ENCODE results near the gene ARMC3.
"Not testable (repeated sequence)": the region's sequence is repeated elsewhere in the genome, so short reads cannot be mapped to it uniquely, and the experiment has no call there.

ARMC3 gene

DNA sequence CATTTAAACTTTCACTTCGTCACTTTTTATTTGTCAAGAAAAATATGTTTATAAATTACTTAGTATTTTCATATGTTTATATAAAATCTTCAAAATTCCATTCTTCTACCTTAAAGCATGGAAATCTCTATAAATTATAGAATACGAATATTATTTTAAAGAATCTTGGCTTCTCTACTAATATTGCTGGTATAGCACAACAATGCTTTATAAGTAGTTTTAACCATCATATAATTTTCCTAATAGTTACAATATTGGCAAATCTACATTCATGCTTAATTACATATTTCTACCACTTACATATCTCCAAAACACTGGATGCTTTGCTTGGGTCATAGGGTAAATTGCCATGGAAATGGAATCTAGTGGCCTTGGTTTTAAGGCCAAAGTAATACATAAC, 21.1 kb upstream of the ARMC3 start:
- in situ Hi-C loops (cut with HindIII; ENCODE audit: low pct_ligation_motif_present, low sequenced_read_pairs): no loop called here
- no peak overlapping the region for H3K27ac ChIP-seq
- H3K27me3 ChIP-seq (replicated peaks): no peaks in the 10 kb centered on the region
- no peak for DNase-seq
- TF ChIP-seq, protein P1, sequence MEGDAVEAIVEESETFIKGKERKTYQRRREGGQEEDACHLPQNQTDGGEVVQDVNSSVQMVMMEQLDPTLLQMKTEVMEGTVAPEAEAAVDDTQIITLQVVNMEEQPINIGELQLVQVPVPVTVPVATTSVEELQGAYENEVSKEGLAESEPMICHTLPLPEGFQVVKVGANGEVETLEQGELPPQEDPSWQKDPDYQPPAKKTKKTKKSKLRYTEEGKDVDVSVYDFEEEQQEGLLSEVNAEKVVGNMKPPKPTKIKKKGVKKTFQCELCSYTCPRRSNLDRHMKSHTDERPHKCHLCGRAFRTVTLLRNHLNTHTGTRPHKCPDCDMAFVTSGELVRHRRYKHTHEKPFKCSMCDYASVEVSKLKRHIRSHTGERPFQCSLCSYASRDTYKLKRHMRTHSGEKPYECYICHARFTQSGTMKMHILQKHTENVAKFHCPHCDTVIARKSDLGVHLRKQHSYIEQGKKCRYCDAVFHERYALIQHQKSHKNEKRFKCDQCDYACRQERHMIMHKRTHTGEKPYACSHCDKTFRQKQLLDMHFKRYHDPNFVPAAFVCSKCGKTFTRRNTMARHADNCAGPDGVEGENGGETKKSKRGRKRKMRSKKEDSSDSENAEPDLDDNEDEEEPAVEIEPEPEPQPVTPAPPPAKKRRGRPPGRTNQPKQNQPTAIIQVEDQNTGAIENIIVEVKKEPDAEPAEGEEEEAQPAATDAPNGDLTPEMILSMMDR (IDR thresholded peaks at IDR 0.05; ENCODE audit: low read depth, low read length, missing control alignments): no peak
- H3K4me3 ChIP-seq (ENCODE audit: low read depth, low read length): no peak overlapping the region
- no peaks in the 10 kb centered on the region for H3K36me3 ChIP-seq (replicated peaks)

DNA sequence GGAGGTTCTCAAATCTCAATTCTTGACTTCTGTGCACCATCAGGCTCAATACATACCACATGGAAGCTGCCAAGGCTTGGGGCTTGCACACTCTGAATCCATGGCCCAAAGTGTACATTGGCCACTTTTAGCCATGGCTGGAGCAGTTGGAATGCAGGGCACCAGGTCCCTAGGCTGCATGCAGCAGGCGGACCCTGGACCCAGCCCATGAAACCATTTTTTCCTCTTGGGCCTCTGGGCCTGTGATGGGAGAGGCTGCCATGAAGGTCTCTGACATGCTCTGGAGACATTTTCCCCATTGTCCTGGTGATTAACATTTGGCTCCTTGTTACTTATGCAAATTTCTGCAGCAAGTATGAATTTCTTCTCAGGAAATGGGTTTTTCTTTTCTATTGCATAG, 19.0 kb upstream of the ARMC3 start:
- TF ChIP-seq, protein P1 (IDR thresholded peaks at IDR 0.05; ENCODE audit: low read depth, low read length, missing control alignments): no peak
- no peak overlapping the region for H3K4me3 ChIP-seq (ENCODE audit: low read depth, low read length)
- no peaks in the 10 kb centered on the region for H3K27me3 ChIP-seq (replicated peaks)
- in situ Hi-C loops (cut with HindIII; ENCODE audit: low pct_ligation_motif_present, low sequenced_read_pairs): no loop called here
- no peaks in the 10 kb centered on the region for H3K36me3 ChIP-seq (replicated peaks)
- no peak for DNase-seq
- no peak overlapping the region for H3K27ac ChIP-seq

DNA sequence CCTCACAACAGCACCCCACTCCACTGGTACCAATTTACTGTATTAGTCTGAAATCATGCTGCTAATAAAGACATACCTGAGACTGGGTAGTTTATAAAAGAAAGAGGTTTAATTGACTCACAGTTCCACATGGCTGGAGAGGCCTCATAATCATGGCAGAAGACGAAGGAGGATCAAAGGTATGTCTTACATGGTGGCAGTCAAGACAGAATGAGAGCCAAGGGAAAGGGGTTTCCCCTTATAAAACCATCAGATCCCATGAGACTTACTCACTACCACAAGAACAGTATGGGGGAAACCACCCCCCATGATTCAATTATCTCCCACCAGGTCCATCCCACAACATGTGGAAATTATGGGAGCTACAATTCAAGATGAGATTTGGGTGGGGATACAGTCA, 18.2 kb upstream of the ARMC3 start:
- in situ Hi-C loops (cut with HindIII; ENCODE audit: low pct_ligation_motif_present, low sequenced_read_pairs); H3K27ac ChIP-seq; H3K36me3 ChIP-seq (replicated peaks); H3K27me3 ChIP-seq (replicated peaks); H3K4me3 ChIP-seq (ENCODE audit: low read depth, low read length); DNase-seq: not testable (repeated sequence)

DNA sequence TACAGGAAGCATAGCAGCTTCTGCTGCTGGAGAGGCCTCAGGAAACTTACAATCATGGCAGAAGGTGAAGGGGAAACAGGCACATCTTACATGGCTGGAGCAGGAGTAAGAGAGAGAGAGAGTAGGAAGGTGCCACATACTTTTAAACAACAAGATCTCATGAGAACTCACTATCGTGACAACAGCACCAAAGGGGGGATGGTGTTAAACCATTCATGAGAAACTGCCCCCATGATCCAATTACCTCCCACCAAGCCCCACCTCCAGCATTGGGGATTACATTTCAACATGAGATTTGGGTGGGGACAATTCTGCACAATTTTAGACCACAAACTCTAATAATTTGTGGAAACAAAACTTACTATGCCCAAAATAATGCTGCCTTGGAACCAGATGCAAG, 16.8 kb upstream of the ARMC3 start:
- no peak for DNase-seq
- in situ Hi-C loops (cut with HindIII; ENCODE audit: low pct_ligation_motif_present, low sequenced_read_pairs): no loop called here
- no peak overlapping the region for H3K27ac ChIP-seq
- no peaks in the 10 kb centered on the region for H3K27me3 ChIP-seq (replicated peaks)
- no peak overlapping the region for H3K4me3 ChIP-seq (ENCODE audit: low read depth, low read length)
- no peaks in the 10 kb centered on the region for H3K36me3 ChIP-seq (replicated peaks)
- TF ChIP-seq, protein P1 (IDR thresholded peaks at IDR 0.05; ENCODE audit: low read depth, low read length, missing control alignments): no peak

DNA sequence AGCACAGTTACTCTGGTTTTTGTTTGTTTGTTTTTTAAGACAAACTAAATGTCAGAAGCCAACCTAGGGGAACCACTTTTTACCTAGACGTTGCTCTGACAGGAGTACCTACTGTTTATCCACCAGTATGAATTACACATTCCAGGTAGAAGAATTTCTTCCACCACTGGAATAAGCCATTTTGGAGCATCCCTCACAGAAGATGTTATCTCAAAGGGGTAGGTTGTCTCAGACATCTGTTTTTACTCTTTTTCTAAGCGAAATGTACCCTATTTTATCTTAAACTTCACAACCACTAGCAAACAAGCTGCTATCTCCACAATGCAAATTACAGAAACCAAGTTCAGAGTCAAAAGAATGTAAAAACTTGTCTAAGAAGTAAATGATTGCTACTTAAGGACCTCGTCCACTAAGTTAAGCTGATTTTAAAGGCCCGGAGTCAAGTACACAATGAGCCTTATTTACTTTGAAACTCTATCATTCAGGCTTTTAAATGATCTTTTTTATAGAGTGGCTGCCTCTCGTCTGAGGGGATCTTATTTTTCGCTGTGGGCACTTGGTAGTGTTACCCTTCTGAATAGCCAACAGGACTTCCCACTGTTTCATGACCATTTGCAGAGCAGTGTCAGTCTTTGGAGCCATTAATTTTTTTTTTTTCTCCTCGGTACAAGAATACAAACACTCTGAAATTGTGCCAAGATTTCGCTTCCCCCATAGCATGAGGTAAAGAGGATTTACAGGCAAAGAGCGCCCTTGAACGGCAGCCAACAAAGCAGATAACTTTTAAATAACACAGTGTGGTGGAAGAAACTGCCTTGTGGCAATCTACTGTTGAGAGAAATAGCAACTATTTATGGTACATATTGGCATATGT, 15.7 kb upstream of the ARMC3 start:
- DNase-seq: peak; percentile 17
- H3K27me3 ChIP-seq (replicated peaks): no peaks in the 10 kb centered on the region
- no peak overlapping the region for H3K4me3 ChIP-seq (ENCODE audit: low read depth, low read length)
- no peak overlapping the region for H3K27ac ChIP-seq
- TF ChIP-seq, protein P1 (IDR thresholded peaks at IDR 0.05; ENCODE audit: low read depth, low read length, missing control alignments): no peak
- H3K36me3 ChIP-seq (replicated peaks): no peaks in the 10 kb centered on the region
- in situ Hi-C loops (cut with HindIII; ENCODE audit: low pct_ligation_motif_present, low sequenced_read_pairs): no loop called here

DNA sequence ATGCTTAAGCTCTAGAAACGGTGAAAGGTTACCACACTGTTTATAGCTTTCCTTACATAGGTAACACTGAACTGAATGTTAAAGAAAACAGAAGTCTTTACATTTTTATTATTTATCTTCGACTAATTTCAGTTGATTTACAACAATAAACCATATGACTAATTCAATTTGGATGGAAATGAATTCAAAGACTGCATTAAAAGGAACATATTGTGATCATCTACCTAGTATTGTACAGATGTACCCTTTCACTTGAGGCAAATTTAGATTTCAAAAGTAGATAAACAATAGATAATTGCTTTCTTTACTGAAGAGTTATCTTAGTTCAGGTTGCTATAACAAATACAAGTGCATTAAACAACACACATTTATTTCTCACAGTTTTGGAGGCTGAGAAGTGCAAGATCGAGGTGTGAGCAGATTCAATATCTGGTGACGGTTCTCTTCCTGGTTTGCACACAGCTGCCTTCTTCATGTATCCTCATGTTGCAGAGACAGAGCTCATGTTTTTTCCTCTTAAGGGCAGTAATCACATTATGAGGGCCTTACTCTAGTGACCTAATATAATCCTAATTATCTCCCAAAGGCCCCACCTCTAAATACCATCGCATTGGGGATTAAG, 15.0 kb upstream of the ARMC3 start:
- in situ Hi-C loops (cut with HindIII; ENCODE audit: low pct_ligation_motif_present, low sequenced_read_pairs): no loop called here
- Histone ChIP-seq H3K27ac (no peak overlapping the region), H3K4me3 (ENCODE audit: low read depth, low read length) (no peak overlapping the region), H3K36me3 (replicated peaks) (no peaks in the 10 kb centered on the region), H3K27me3 (replicated peaks) (no peaks in the 10 kb centered on the region)
- TF ChIP-seq, protein P1 (IDR thresholded peaks at IDR 0.05; ENCODE audit: low read depth, low read length, missing control alignments): no peak
- DNase-seq: no peak

Measured in brain microvascular endothelial cell (primary cell).